SK-N-SH (cell line): ENCODE measurements around the gene ATG3.

ENCODE experiments used
- EZH2phosphoT487 ChIP-seq: fragments of 200-600 bp; sonication (generic); IDR thresholded peaks from 2 replicates; pipeline ENCODE4 v1.6.1; 2017; ENCODE audit warnings: low read depth, mixed run types, mild to moderate bottlenecking, antibody characterized with exemption, moderate library complexity, borderline replicate concordance
- SIN3A ChIP-seq: IDR thresholded peaks from 2 replicates; pipeline ENCODE4 v1.6.1; 2012; ENCODE audit warnings: low read depth, mild to moderate bottlenecking, low read length, moderate library complexity, borderline replicate concordance
- TF ChIP-seq, protein P1 (sequence below): fragments of 200-600 bp; sonication (generic); IDR thresholded peaks from 2 replicates; pipeline ENCODE4 v1.6.1; 2017; ENCODE audit warnings: antibody characterized with exemption, mild to moderate bottlenecking, moderate library complexity

DNA sequence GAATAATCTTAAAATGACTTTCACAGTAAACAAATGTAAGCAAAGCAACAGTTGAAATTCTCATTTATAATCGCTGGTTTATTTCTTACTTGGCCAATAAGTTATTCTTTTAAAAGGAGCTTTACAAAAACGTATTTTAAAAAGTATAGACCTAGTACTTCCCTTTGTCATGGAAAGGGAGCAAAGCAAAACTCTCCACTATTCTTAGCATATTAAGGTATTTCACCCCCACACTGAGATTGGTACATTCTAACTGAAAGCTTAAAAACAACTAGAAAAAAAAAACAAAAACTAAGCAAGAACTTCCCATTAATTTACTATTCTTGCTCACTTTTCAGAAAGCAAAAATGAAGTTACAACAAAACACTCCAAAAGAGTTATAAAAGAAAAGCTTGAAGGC is 1.5 kb downstream of the ATG3 start:
- TF ChIP-seq EZH2phosphoT487: no peak
- TF ChIP-seq, protein P1, sequence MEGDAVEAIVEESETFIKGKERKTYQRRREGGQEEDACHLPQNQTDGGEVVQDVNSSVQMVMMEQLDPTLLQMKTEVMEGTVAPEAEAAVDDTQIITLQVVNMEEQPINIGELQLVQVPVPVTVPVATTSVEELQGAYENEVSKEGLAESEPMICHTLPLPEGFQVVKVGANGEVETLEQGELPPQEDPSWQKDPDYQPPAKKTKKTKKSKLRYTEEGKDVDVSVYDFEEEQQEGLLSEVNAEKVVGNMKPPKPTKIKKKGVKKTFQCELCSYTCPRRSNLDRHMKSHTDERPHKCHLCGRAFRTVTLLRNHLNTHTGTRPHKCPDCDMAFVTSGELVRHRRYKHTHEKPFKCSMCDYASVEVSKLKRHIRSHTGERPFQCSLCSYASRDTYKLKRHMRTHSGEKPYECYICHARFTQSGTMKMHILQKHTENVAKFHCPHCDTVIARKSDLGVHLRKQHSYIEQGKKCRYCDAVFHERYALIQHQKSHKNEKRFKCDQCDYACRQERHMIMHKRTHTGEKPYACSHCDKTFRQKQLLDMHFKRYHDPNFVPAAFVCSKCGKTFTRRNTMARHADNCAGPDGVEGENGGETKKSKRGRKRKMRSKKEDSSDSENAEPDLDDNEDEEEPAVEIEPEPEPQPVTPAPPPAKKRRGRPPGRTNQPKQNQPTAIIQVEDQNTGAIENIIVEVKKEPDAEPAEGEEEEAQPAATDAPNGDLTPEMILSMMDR: no peak
- no peak for TF ChIP-seq SIN3A
